NOMO-1 (cell line): ENCODE measurements around the gene EFR3B.
"Not testable (repeated sequence)": the region's sequence is repeated elsewhere in the genome, so short reads cannot be mapped to it uniquely, and the experiment has no call there.

Experiments
- DNase-seq, 2 experiments: peaks; one replicate each; lab custom pipeline; 2025; ENCODE audit not compliant: unreplicated experiment in 2 of 2; lab: John Stamatoyannopoulos, UW

EFR3B gene, protein sequence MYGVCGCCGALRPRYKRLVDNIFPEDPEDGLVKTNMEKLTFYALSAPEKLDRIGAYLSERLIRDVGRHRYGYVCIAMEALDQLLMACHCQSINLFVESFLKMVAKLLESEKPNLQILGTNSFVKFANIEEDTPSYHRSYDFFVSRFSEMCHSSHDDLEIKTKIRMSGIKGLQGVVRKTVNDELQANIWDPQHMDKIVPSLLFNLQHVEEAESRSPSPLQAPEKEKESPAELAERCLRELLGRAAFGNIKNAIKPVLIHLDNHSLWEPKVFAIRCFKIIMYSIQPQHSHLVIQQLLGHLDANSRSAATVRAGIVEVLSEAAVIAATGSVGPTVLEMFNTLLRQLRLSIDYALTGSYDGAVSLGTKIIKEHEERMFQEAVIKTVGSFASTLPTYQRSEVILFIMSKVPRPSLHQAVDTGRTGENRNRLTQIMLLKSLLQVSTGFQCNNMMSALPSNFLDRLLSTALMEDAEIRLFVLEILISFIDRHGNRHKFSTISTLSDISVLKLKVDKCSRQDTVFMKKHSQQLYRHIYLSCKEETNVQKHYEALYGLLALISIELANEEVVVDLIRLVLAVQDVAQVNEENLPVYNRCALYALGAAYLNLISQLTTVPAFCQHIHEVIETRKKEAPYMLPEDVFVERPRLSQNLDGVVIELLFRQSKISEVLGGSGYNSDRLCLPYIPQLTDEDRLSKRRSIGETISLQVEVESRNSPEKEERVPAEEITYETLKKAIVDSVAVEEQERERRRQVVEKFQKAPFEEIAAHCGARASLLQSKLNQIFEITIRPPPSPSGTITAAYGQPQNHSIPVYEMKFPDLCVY

GRCh38 chr2:25041928-25042320 lies at the start of gene EFR3B:
EFR3B (plus strand) TSS chr2:25042076; CDS start chr2:25042313, 237 bp downstream.
- DNase-seq = peak; percentile 94 to 97

- DNase-seq = no peak
Observed at GRCh38 chr2:24993406-24994145, 48.3 kb upstream of the EFR3B start.

DNA sequence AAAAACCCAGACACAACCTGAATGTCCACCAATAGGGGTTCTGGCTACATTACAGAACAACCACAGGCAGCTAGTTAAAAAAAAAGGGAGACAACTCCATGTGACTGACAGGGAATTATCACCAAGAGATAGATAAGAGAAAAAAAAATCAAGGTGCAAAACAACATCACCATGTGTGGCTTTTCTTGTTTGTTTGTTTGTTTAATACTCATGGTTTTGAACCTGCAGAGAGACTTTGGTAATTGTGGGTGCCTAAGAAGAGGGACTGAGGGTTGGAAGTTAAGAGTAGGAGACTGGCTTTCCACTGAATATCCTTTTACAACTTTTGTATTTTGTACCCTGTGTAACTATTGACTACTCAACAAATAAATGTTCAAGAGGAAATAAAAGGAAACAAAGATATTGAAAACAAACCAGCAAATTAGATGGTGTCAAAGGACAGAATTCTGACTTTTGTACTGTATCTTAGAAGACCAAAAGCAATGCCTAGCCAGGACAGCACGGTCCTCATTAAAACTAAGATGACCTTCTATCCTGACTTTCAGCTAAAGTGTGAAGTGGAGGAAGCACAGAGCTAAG lies 47.6 kb upstream of the EFR3B start:
- no peak for DNase-seq

- DNase-seq = not testable (repeated sequence)
Observed at GRCh38 chr2:24999097-24999496, 42.8 kb upstream of the EFR3B start.

DNA sequence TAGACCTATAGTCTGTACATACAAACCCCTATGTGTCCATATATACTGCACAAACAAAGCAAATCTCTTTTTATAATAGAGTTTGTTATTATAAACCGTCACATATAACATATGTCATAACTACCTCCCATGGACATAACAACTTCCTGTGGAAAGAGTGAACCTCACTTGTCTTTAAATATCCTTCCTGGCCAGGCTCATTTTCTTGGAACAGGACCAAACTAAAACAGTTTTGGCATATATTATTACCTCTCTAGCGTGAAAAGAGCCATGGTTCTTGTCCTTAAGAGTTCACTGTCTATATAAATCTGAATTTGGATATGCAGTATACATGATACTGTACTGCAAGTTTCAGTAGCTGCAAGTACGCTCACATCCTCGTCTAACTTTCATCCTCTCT lies 41.8 kb upstream of the EFR3B start:
- no peak for DNase-seq

DNA sequence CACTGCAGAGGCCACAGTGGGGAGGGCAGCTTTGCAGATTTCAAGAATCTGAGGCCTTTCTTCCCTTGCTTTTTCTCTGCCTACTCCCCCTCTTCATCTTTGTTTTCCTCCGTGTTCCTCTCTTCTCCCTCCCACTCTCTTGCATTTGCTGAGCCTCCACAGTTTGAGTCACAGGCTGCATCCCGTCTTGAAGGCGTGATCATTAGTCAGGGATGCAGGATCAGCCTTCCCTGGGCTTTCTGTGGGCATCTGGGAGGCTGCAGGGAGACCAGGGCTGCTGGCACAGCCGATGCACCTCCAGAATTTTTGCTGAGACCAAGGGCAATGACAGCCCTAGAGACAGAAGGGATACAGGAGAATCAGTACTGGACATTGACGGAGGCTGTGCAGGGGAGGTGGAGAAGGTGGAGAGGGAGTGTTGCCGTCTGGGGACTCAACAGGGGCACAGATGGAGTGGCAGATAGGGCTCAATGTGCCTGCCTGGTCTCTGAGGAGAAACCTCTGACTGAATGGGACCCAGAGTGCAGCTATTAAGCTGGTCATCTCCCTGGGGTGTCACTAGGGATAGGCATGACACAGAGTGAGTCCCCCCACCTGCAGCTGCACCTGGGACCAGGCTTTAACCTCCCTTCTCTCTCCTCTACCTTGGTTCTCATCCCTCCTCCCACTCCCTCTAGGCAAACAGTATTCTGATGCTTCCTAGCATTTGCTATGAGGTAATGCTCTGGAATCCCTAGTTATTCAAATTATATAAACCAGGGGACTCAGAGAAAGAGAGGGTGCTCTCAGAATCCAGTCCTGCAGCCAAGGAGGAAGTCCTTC lies 41.2 kb upstream of the EFR3B start:
- no peak for DNase-seq

- DNase-seq = no peak
Observed at GRCh38 chr2:25001325-25001637, 40.6 kb upstream of the EFR3B start.

DNA sequence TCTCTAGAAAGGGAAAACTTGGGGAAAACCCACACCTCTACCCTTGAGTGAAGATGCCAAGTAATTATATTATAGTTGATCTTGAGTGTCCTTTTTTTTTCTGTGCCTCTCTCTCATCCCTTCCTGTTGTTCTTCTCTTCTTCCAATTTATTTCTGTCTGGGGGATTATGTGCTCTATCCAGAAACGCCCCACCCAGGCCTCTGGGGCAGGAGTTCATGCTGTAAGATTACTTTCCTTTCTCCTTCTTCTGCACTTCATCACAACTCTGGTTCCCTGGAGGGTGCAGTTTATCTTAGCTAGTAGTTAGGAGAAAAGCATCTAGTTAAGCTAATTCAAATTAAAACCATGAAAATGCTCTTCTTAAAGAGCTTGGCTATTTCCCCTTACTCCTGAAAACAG lies 39.8 kb upstream of the EFR3B start:
- no peak for DNase-seq

DNA sequence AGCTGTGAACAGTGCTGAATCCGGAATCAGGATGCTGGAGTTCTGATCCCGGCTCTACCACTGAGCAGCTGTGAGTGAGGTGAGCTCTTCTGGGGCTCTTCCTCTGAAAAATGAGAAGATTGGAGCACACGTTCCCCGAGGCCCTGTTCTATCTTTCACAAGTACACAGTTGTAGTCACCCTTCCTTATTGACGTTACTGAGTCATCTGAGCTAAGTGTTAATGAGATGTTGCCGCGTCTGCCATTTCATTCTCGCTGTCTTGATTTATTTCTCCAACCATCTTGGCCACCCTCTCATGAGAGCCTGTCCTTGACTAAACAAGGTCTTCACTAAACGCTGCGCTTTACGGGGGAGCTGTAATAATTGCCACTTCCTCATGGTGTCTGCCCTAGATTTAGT lies 31.9 kb upstream of the EFR3B start:
- peak; percentile 38 to 84 for DNase-seq

GRCh38 chr2:25011342-25011741 lies 30.5 kb upstream of the EFR3B start:
- DNase-seq = not testable (repeated sequence)

DNA sequence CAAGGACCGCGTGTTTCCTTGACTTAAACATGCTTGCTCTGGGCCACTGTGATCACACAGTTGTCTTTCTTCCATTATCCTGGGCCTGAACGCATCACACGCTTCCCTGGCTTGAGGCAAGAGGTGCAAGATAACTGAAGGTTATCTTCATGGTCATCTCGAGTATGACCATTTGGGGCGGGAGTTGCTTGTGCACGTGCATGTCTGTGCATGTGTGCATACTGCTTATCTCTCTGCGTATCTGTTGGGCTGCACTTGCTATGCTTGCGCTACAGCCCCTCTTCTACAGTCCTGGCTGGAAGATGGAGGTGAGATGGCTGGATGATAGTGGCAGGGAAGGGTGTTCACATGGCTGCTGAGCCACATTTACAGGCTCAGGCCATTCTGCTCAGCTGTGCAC lies 27.2 kb upstream of the EFR3B start:
- DNase-seq = no peak

GRCh38 chr2:25018681-25019080 lies 23.2 kb upstream of the EFR3B start:
- DNase-seq = no peak

- DNase-seq = no peak
Observed at GRCh38 chr2:25021791-25022362, 20.0 kb upstream of the EFR3B start.

DNA sequence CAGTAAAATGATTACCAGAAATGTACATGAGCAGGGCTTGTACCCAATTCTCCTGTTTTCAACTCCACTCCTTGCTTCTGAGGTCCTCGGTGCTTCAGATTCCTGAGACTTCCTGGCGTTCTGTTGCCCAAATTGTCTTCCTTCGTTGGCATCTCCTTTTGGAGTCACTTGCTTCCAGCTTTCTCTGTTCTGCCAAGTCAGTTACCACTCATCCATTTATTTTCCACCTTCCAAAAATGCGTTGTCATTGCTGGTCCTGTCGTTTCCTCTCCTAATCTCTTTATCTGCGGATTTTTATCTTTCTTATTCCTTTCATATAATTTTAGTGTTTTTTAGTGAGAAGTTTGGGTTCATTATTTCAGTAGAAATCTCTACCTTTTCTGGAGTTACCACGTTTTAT lies 18.5 kb upstream of the EFR3B start:
- DNase-seq = no peak

DNA sequence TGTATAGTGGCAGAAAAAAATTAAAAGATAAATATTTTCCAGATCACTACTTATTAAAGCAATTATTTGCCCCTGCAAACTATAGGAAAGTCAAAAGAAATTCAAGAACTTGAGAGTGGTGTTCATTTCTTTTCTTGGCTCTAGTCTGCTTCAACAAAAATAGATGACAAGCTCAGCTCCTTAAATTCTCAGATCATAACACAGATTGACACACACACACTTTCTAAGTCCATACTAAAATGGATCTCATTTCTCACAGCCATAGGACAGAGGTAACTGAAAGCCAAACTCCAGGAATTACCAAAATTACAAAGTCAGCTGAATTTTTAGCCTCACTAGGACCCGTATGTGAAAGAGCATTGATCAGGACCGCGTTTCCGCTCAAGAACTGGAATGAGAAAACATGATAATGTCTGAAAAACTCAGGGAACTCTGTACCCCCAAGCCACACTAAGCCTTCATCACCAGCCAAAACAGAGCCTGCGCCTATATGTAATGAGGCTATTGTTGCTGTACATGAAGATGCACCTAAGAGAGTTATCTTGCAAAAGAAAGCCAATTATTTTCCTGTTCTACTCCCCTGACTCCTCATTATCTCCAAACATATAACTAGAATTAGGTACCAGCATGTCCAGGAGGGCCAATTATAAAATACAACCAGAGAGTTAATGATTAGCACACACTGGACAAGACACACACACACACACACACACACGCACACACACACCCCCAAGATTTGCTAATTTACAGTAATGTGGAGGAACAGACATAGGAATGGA lies 16.5 kb upstream of the EFR3B start:
- no peak for DNase-seq

GRCh38 chr2:25026008-25026530 lies 15.8 kb upstream of the EFR3B start:
- no peak for DNase-seq

GRCh38 chr2:25029183-25029554 lies 12.7 kb upstream of the EFR3B start:
- DNase-seq = no peak

- DNase-seq = peak; percentile 75 to 91
Observed at GRCh38 chr2:25030702-25031101, 11.2 kb upstream of the EFR3B start.

GRCh38 chr2:25032094-25032493 lies 9.8 kb upstream of the EFR3B start:
- DNase-seq = peak; percentile 41 to 86
